Loucy (cell line): Measurements from ENCODE around the gene RNPS1.

Source experiments
- H2AFZ ChIP-seq: fragments of 200-600 bp; sonication (generic); 2 replicates; pipeline ENCODE4 v1.6.0; 2016; ENCODE audit warnings: antibody characterized with exemption, mild to moderate bottlenecking, low read length, moderate library complexity
- H3F3A ChIP-seq: fragments of 200-600 bp; 2 replicates; pipeline ENCODE4 v1.6.0; 2016; ENCODE audit warnings: antibody characterized with exemption, low read depth, mild to moderate bottlenecking
- H3K27me3 ChIP-seq: fragments of 200-600 bp; sonication (generic); 2 replicates; pipeline ENCODE4 v1.6.1; 2014; ENCODE audit warnings: low read length, mild to moderate bottlenecking; ENCODE audit not compliant: insufficient read depth, poor library complexity, severe bottlenecking
- H3K36me3 ChIP-seq: fragments of 200-600 bp; sonication (generic); 2 replicates; pipeline ENCODE4 v1.6.1; 2016; ENCODE audit warnings: low read length; ENCODE audit not compliant: insufficient read depth
- H3K4me1 ChIP-seq: fragments of 200-600 bp; sonication (generic); 2 replicates; pipeline ENCODE4 v1.5.1; 2014; ENCODE audit warnings: low read length, mild to moderate bottlenecking; ENCODE audit not compliant: insufficient read depth, poor library complexity, severe bottlenecking
- H3K4me2 ChIP-seq: fragments of 200-600 bp; sonication (generic); 2 replicates; pipeline ENCODE4 v1.6.0; 2014; ENCODE audit warnings: antibody characterized with exemption, low read length, low read depth, mild to moderate bottlenecking; ENCODE audit not compliant: poor library complexity, severe bottlenecking
- H3K4me3 ChIP-seq: fragments of 200-600 bp; sonication (generic); 2 replicates; pipeline ENCODE4 v1.5.1; 2014; ENCODE audit warnings: low read length, mild to moderate bottlenecking, mixed read lengths; ENCODE audit not compliant: poor library complexity, severe bottlenecking
- H3K79me2 ChIP-seq: fragments of 200-600 bp; sonication (generic); 2 replicates; pipeline ENCODE4 v1.6.1; 2014; ENCODE audit warnings: low read length; ENCODE audit not compliant: insufficient read depth
- H3K9ac ChIP-seq: fragments of 200-600 bp; sonication (generic); 2 replicates; pipeline ENCODE4 v1.6.0; 2014; ENCODE audit warnings: mild to moderate bottlenecking, low read depth, low read length, moderate library complexity; ENCODE audit not compliant: poor library complexity, severe bottlenecking
- H3K9me2 ChIP-seq: fragments of 200-600 bp; sonication (generic); replicated peaks from 2 replicates; pipeline ENCODE4 v1.6.1; 2016; ENCODE audit warnings: low read depth, low read length, mixed read lengths
- H3K9me3 ChIP-seq: fragments of 200-600 bp; sonication (generic); 2 replicates; pipeline ENCODE4 v1.6.1; 2014; ENCODE audit warnings: mild to moderate bottlenecking, antibody characterized with exemption, low read length, low read depth; ENCODE audit not compliant: insufficient read depth
- H4K20me1 ChIP-seq: fragments of 200-600 bp; sonication (generic); 2 replicates; pipeline ENCODE4 v1.6.0; 2014; ENCODE audit warnings: antibody characterized with exemption, low read length, mild to moderate bottlenecking; ENCODE audit not compliant: insufficient read depth, poor library complexity, severe bottlenecking
- CTCF ChIP-seq: fragments of 200-600 bp; sonication (generic); conservative IDR thresholded peaks from 2 replicates; pipeline ENCODE4 v1.5.1; 2014; ENCODE audit warnings: mild to moderate bottlenecking, antibody characterized with exemption, low read length
- EZH2phosphoT487 ChIP-seq: fragments of 200-600 bp; IDR thresholded peaks from 2 replicates; pipeline ENCODE4 v1.6.1; 2018; ENCODE audit warnings: antibody characterized with exemption, mild to moderate bottlenecking, moderate library complexity, borderline replicate concordance

The RNPS1 gene

GRCh38 chr16:2211923-2212347 is 56.0 kb downstream of the RNPS1 start:
- no peaks in the 10 kb centered on the region for H4K20me1 ChIP-seq
- no peaks in the 10 kb centered on the region; the same call in 1 of the 2 replicates for H3K36me3 ChIP-seq
- no peaks in the 10 kb centered on the region for H3K27me3 ChIP-seq
- no peaks in the 10 kb centered on the region for H3K9me2 ChIP-seq
- no peaks in the 10 kb centered on the region for H3F3A ChIP-seq
- peaks cover 16% of the 10 kb centered on the region for H3K79me2 ChIP-seq
- H3K4me1 ChIP-seq, result peaks cover 5% of the 10 kb centered on the region
- no peak overlapping the region for H3K9ac ChIP-seq
- no peak overlapping the region for H3K4me2 ChIP-seq
- no peak for TF ChIP-seq CTCF
- no peak for TF ChIP-seq EZH2phosphoT487
- H3K4me3 ChIP-seq, result no peak overlapping the region
- H2AFZ ChIP-seq, result no peak overlapping the region
- no peaks in the 10 kb centered on the region for H3K9me3 ChIP-seq

GRCh38 chr16:2210386-2211365 is 57.2 kb downstream of the RNPS1 start, which contains the start of gene BRICD5:
Gene BRICD5, minus strand, starts transcription at chr16:2210863. Its CDS starts 30 bp downstream, at chr16:2210833.
- no peaks in the 10 kb centered on the region; the same call in 1 of the 2 replicates for H3K36me3 ChIP-seq
- H3K9me3 ChIP-seq, result no peaks in the 10 kb centered on the region
- H4K20me1 ChIP-seq, result no peaks in the 10 kb centered on the region
- no peaks in the 10 kb centered on the region for H3F3A ChIP-seq
- no peaks in the 10 kb centered on the region for H3K27me3 ChIP-seq
- H3K4me3 ChIP-seq, result no peak within 1 kb of the TSS
- peaks cover 5% of the 10 kb centered on the region for H3K4me1 ChIP-seq
- peaks cover 22% of the 10 kb centered on the region for H3K79me2 ChIP-seq
- H2AFZ ChIP-seq, result no peak within 1 kb of the TSS
- H3K4me2 ChIP-seq, result no peak within 1 kb of the TSS
- no peak for TF ChIP-seq CTCF
- no peak for TF ChIP-seq EZH2phosphoT487
- no peak within 1 kb of the TSS for H3K9ac ChIP-seq
- H3K9me2 ChIP-seq, result no peaks in the 10 kb centered on the region

GRCh38 chr16:2210009-2210332 is 58.0 kb downstream of the RNPS1 start:
- no peak overlapping the region for H2AFZ ChIP-seq
- no peaks in the 10 kb centered on the region for H3K27me3 ChIP-seq
- no peaks in the 10 kb centered on the region; the same call in 1 of the 2 replicates for H3K36me3 ChIP-seq
- H3K79me2 ChIP-seq, result peaks cover 22% of the 10 kb centered on the region
- H3K4me1 ChIP-seq, result peaks cover 5% of the 10 kb centered on the region
- H3K9me3 ChIP-seq, result no peaks in the 10 kb centered on the region
- no peaks in the 10 kb centered on the region for H4K20me1 ChIP-seq
- no peaks in the 10 kb centered on the region for H3K9me2 ChIP-seq
- H3F3A ChIP-seq, result no peaks in the 10 kb centered on the region
- H3K9ac ChIP-seq, result no peak overlapping the region
- no peak overlapping the region for H3K4me3 ChIP-seq
- no peak overlapping the region for H3K4me2 ChIP-seq
- no peak for TF ChIP-seq EZH2phosphoT487
- no peak for TF ChIP-seq CTCF
